SW 1271 (cell line): ENCODE data around the gene SYCP2L.

ENCODE experiments used
- DNase-seq, 2 experiments: peaks; one replicate each; lab custom pipeline; 2025; lab: John Stamatoyannopoulos, UW

Gene SYCP2L

DNA sequence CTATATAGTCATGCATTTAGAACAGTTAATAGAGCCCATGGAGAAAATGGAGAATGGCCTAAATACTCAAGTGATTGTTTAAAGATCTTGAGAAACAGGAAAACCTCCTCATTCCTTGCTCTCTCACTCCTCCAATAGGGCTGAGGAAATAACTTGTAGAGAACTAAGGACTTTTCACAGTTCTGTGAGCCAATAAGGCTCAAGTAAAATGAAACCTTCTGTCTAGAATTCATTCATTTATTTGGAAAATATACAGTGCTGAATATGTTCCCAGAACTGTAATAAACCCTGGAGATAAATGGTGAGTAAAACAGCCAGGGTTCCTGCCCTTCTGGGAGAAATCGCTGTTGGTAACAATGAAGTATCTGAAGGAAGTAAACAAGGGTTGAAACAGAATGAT lies 122.0 kb downstream of the SYCP2L start:
- no peak for DNase-seq

GRCh38 chr6:11009353-11009752 lies 122.5 kb downstream of the SYCP2L start:
- peak; percentile 49 to 84 for DNase-seq

- no peak for DNase-seq
Measured at GRCh38 chr6:11011787-11012234, 125.0 kb downstream of the SYCP2L start.

DNA sequence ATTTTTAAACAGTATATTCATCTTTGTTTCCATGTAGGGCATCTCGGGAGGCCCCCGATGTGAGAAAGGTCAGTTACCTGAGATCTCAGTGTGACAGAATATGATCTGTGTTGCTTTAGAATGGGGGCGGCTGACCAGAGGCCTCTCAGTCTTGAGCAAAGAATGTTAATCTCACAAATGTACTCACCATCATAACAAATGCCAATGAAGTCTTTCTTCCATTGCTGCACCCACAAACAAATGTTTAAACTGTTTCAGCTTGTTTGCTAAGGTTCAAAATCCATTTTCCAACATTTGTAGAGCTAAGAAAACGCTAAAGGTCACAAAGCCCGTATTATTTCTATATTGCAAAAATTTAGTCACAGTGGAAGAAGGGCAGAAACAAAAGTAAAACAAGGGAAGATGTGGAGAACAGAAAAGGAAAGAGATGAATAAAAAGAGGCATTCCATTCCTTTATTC lies 125.5 kb downstream of the SYCP2L start:
- DNase-seq, result no peak

DNA sequence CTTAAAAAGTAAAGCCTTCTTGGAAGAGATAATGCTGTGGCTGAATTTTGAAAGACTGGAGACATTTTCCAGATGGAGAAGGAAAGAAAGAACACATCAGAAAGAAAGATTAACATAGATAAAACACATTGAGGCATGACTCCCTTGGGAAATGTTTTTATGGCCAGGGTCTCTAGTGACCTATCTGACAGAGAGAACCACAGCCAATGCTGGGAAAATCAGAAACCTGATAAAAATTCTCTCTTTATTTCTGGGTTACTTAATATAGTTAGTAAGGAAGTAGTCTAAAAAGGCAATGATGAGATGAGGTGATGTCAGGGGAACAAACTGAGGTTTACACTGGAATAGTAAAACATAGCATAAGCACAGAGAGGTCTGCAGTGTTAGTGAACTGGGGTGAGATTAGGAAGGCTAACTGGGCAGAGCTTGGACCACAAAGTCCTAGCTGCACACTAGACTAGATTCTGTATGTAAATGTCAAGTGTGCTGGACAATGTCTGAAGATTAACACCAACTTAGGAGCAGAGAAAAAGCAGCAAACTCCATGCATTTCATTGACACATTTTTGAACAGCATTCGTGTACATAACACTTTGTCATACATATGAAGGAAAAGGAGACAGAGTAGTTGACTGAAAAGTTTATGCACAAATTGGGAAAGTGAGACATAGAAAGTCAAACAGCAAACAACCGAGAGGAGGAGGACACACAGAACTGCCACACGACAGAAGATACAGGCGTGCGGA lies 126.3 kb downstream of the SYCP2L start:
- no peak for DNase-seq

- no peak for DNase-seq
Measured at GRCh38 chr6:11013721-11014070, 126.8 kb downstream of the SYCP2L start.

DNA sequence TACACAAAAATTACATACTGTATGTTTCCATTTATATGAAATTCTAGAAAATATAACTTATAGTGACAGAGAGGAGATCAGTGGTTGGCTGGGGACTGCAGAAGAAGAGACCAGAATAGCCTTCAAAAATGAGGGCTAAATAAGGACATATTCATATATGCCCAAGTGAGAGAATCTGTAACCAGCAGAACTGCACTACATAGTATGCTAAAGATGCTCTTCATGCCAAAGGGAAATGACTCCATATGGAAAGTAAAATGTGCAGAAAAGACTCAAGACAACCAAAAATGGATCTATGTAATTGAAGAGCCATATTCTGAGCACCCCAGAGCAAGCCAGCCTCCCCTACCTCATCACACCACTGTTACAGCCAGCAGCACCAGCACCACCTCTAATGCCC lies 128.2 kb downstream of the SYCP2L start:
- DNase-seq, result no peak

DNA sequence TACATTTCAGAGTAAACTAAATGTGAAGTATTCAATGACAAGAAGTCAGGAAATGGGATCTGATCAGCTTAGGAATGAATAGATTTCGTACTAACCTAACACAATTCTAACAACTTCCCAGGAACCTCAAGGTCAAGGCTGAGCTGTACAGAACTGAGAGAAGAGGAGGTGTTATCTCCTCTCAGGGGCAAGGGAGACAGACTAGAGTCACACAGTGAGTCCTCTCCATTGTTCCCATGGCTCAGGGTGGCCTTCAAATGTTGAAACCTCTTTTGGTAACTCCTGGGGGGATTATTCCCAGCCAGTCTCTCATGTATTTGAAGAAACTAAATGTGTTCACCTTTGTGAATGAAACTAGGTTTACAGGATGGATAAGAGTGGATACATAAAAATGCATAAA lies 129.6 kb downstream of the SYCP2L start:
- DNase-seq, result no peak

DNA sequence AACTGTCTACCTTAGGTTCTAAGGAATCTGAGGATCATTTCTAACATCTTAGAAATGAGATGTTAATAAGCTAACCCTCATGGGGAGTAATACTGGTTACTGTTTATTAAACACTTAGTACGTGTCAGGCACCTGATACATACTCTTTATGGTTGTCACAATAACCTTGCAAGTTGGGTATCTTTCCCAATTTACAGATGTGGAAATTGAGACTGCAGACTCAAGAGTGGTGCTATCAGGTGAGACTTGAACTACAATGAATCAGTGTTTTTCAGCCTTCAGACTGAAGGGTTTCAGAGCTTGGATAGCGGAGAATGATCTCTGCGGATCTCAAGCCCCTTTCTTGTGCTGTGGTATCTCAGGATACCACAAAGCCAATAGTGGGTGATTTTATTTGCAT lies 130.2 kb downstream of the SYCP2L start:
- no peak for DNase-seq

DNA sequence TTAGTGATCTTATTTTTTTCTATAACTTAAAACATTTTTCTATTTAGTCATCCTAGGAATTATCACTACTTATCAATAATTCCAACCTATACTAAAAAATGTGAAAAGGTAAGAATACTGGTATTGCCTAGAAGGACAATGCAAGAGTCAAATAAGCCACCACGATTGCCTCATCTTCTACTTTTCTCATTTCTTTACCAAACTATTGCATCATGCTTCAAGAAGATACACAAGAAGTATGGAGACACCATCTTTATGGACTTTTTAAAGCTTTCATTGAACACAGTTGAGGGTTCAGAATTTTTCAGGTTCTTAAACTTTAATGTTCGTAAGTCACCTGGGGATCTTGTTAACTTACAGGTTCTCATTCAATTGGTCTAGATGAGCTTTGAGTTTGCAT lies 131.4 kb downstream of the SYCP2L start:
- no peak for DNase-seq

- no peak for DNase-seq
Measured at GRCh38 chr6:11021003-11021402, 134.2 kb downstream of the SYCP2L start.

- no peak for DNase-seq
Measured at GRCh38 chr6:11021714-11022113, 134.9 kb downstream of the SYCP2L start.

DNA sequence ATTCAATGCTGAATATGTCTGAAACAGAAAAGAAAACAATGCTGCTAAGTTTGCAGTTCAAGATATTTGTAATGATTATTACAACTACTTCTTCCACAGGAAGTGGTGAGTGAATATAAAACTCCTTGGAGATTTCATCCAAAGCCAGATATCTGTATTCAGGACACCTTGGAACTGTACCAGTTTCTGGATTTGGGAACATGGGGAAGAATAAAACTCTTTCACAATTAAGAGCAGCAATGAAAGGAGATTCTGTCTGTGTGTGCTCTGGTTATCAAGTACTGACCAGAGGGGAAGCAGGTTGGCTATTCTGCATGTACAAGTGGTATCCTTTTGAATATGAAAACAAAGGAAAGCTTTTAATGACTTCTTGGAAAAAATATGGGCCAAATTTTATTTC lies 136.2 kb downstream of the SYCP2L start:
- no peak for DNase-seq
